AG08395 (cell line): Measurements from ENCODE around the gene PTPN14.

Experiments
- DNase-seq: peaks from one replicate; pipeline ENCODE4 v3.0.0; 2012; ENCODE audit warnings: mixed read lengths, low spot score

PTPN14 gene

DNA sequence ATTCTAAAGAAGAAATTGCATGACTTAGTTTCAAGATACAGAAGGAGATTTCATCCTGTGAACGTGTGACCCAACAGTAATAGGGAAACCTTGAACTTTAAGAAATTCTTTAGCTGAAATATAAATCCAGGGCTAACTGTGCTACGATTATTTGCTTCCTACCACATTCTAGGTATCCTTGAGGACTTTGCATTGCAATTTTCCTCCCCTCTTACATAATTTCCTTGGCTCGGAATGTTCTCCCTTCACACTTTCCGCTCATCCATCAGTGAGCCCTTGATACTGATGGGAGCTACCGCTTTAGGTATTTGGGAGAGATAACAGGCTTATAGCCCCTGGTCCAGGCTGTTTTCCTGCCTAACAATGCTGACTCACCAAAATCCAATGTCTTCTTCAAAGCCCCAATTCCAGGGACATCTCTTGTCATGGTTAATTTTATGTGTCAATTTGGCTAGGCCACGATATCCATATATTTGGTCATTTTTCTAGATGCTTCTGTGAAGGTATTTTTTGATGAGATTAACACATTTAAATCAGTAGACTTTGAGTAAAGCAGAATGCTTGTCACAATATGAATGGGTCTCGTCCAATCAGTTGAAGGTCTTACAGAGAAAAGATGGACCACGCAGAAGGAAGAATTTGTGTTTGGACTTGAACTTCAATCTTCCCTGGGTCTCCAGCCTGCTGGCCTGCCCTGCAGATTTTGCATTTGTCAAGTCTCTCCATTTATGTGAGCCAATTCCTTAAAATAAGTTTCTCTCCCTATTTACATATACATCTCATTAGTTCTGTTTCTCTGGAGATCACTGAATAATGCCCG, 121.2 kb downstream of the PTPN14 start:
- DNase-seq: no peak

DNA sequence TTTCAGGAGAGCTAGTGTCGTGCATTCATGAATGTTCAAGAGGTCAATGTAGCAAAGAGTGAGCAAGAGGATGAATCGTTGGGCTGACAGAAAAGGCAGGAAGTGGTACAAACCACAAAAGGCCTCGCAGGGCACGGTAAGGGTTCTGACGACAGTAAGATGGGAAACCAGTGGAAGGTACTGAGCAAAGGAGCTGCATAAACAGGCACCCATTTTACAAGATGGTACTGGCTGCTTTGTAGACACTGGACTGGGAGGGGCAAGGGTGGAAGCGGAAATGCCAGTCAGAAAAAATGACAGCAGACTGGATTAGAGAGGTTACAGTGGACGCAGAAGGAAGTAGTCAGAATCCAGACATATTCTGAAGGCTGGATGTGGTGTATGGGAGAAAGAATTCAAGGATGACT, 123.5 kb downstream of the PTPN14 start:
- peak; percentile 80 for DNase-seq

DNA sequence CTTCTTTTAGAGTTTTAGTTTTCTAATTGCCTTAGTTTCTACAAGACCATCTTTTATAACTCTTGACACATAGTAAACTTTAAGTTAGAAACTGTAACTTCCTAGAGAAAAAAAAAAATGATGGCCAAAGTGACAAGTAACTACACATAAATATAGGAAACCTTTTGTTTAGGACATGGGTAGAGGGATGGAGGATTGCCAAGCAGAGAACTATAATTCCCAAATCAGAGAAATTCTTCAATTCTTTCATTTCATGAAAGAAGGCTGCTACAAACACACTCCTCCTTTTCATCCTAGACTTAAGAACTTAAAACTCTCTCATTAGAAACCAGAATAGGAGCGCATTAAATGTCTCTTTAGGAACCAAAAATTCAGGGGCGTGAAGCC, 125.0 kb downstream of the PTPN14 start:
- DNase-seq: no peak

DNA sequence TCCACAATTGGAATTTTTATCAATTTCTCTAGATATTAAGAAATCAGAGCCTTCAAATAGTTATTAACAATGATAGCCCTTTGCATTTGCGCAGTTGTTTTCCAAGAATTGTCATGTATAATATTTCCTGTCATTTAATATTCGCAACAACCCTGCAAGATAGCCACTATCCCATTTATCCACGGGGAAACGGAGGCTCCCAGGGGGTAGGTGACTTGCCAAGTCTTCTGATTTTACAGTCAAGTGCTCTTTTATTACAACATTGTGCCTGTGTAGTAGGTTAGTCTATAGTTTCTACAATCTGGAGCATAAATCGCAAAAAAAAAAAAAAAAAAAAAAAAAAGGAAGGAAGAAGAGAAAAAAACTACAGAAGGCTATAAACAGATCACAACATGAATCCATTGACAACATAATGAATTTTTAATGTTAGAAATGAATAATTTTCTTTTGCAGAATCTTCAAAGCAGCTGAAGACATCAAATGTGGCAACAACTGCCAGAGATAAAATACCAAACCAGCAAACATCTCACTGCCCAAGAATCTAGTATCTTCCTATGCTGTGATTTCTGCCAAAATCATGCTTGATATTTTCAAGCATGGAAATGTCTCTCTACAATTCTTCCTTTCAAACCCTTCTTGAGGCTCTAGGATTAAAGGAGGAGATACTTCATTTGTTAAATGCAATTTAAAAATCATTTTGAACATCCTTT, 125.5 kb downstream of the PTPN14 start:
- no peak for DNase-seq

DNA sequence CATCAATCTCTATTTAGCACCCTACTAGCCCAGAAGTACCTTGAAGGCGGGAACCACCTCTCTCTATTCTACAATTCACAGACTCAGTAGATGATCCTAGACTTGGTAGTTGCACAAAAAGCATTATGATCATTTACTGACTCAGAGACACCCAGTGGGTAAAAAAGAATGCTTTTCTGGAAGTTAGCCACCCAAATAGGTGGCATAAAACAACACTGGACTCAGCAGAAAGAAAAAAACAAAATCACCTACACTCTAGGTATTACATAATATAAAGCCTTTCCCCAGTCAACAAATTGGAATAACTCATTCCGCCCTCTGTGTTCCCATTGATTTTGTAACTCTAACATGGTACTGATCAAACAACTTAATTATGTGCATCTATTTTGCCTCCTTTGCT, 126.3 kb downstream of the PTPN14 start:
- no peak for DNase-seq

DNA sequence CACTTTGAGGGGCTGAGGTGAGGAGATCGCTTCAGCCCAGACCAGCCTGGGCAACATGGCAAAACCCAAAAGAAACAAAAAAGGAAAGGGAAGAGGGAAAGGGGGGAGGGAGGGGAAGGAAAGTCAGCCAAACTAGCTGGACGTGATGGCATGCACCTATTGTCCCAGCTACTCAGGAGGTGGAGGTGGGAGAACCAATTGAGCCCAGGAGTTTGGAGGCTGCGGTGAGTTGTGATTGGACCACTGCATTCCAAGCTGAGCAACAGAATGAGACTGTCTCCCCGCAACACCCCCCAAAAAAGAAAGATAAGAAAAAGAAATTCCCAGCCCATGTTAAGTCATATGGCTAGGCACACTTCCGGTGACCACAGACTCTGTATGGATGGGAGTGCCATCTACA, 128.4 kb downstream of the PTPN14 start:
- DNase-seq: no peak

DNA sequence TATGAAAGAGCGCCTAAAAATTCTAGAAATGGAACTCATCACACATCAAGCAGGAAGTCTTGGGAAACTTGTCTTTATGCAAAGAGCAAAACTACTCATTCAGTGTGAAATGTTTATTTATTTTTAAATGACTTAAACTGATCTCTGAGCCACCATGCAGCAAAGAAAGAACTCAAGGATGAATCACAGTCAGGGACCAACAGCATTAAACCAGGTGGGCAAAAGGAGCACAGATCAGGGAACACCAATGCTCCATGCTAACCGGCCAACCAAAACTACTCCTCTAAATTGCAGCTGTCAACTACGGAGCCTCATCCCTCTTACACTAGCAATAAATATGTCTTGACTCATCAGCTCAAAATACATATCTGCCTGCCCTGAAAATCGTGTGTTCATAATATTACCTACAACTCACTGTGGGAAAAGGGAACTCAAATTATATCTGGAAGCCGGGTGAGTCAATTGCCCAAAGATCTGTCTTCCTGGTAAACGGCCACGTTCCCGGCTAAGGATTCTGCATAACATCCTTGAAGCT, 129.2 kb downstream of the PTPN14 start:
- DNase-seq: no peak

DNA sequence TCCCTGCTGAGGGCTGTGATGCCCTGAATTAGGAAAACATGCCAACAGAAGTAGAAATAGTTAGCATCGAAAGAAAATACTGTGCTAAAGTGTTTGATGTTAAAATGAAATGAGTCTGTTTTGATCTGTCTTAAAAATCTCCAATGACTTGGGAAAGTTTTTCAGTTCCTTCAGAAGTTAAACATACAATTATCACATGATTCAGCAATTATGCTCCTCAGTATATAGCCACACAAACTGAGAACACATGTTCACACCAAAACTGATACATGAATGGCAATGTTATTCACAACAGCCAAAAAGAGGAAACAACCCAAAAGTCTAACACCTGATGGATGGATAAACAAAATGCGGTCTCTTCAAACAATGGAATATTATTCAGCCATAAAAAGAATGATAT, 130.6 kb downstream of the PTPN14 start:
- no peak for DNase-seq

DNA sequence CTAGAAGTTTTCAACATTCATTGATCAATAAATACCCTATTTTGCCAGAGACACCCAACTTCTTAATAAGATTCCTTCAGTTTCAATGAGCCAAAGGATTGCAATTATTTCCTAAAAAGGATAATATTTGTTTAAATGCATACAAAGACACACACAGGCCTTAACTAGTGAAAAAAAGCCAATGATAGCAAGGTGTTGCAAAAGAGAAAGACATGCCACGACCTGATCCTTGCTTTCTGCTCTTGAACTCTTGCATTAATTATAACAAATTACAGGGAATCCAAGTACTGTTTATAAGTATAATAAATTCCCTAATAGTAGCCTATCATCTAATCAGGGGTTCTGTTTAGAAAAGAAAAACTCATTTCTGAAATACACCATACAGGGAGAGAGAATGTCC, 131.1 kb downstream of the PTPN14 start:
- no peak for DNase-seq

DNA sequence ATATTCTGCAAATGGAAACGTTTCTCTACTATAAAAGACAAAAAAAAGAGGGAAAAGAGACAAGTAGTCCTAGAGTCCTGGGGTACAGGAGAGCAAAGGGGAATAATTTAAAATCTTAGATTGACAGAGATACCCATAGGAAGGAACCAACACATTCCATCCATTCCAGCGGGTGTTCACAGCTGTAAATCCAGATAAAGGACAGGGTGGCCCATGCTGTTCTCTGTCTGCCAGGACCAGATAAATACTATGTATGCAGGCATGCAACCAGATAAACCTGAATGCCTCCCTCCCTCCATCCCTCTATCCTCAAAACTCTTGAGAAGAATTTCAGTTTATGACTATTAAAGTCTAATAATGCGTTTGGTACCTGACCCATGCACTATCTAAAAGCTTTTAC, 131.8 kb downstream of the PTPN14 start:
- no peak for DNase-seq

DNA sequence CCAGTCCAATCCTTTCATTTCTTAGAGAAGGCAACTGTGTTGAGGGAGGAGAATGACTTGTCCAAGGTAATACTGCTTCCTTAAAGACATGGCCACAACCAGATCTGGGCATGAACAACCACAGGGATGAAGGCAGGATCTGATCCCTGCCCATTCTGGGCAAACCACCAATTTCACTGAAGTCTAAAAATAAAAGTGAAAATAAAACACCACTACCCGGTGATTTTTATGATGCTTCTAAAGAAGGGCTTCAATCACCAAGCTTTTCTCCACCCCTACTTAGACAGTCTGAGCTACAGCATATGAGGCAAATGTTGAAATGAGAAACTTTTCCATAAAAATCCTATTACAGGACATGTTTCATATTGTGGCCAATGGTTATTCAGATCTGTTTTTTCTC, 133.0 kb downstream of the PTPN14 start:
- peak; percentile 53 for DNase-seq

DNA sequence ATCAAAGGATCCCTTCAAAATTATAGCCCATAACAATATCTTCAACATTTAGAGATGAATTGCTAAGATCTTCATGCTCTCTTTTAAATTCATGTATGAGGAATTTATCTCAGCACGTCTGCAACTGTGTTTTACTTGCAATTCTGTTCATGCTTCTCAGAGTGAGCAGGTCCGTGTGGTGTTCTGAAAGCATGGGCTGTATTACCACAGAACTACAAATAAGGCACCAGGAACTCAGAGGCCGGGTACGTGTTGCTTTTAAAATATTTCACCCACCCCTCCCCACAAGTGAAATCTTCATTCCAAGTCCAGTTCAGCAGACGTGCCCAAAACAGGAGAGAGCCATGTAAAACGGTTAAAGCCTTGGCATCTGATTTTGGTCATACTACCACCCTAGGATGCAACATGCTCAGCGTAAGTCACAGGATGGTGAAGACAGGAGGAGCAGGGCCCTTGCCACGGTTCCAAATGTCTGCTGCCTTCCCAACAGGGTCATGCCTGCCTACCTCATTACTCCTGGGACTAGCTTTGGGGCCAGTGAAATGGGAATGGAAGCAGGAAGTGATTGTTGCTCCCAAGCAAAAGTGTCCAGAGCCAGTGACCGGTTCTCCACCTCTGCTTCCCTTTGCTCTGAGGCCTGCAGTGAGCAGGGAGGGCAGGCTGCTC, 133.7 kb downstream of the PTPN14 start:
- DNase-seq: no peak

DNA sequence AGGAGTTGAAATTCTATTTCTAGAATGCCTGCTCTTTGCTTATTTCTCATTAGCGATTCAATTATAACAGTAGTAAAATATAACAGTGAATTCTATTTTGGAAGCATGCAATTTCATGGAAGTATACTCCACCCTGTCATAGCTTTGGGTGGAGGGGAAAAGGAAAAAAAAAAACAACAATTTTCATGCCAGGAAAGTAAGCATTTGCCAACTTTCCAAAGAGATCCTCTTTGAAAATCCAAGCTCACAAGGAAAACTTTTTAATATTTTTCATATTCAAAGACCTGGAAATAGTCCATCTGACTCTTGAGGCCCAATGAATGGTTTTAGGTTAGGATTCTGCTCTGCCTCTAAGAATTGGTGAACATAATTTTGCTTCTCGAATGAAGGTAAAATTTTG, 134.5 kb downstream of the PTPN14 start:
- no peak for DNase-seq

DNA sequence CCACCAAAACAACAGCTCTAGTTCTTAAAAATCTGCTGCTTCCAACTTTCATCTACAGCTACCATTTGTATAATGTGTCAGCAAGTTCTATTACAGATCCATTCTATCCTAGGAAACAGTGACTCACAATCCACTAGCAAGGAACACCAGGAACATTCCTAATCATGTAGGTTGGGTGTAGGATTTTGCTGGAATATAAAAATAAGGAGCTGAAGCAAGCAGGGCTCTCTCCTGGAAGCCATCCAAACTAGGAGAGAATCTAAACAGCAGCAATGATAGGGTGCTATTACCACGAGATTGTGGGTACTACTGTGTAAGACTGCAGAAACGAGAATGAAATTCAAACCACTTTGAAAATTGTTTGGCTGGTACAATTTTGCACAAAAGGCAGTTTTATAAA, 135.0 kb downstream of the PTPN14 start:
- peak; percentile 47 for DNase-seq

DNA sequence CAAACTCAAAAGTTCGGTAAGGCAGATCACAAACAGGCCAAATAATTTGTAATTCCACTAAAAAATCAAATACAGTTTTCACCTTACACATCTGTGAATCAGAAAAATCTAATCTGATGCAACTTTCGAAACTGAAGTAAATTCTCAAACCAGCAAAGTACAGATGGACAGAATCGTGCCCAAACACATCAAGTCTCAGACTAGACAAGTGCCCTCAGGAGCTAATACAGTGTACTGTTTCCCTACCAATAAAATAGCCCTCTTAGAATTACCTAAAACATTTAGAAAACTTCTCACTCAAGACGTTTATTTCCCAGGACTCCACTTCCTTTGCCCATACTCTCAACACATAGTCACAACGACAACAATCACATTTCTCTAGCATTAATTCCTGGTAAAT, 136.3 kb downstream of the PTPN14 start:
- no peak for DNase-seq

DNA sequence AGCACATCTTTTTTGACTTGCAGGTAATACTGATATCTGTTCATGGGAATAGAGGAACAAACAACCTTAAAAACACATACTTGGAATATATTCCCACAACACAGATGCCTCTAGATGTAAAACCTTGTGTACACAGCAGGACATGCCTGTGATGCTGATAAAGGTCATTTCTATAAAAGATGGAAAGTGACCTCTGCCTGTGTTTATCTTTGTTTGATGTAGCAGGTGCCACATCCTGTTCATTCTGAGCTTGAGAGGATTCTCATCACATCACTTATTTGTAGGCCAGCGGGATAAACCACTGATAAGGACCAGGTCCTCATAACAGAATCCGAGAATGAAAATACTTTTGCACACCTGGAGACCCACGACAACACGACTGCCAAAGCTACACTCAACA, 136.7 kb downstream of the PTPN14 start:
- no peak for DNase-seq

DNA sequence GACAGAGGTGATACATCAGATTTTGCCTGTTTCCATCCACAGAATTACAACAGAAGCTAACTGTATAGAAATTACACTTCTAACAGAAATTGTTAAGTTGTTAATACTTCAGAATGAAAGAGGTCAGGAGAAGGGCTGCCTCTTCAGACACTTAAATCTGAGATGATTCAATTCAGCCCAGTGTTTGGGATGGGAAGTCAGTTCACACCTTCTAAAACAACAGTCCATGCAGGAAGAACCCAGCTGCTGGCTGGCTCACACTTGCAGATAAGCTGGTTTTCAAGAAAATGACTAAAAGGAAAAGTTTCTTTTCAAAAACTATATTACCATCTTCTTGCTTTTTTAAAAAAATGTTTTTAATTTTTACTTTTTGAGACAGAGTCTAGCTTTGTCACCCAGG, 138.1 kb downstream of the PTPN14 start:
- no peak for DNase-seq

DNA sequence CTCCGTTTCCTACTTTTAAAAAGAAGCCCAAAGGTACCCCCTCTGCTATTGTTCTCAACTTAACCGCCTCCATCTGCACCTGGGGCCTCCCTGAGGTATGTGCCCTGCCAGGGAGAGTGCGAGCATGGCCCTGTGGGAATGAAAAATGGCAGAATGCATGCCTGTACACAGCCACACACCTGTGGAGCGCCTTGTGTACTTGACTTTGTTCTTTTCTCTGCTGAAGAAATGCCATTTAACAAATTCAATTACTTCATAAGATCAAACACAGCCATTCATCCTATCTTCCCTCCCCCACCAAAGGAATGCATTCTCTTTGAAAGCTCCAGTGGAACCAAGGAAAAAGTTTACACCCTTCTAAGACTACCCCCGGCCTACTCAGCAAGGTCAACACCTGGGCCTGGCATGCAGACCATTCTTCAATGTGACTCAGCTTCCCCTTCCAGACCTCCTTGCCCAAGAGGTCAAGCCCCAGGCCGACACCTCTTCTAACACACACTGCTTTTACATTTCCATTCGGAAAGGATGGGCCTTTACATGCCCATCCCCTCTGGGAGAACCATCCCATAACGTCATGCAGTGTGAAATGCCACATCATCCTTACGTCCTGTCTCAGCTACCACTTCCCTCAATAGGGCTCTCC, 146.7 kb downstream of the PTPN14 start:
- DNase-seq: no peak

DNA sequence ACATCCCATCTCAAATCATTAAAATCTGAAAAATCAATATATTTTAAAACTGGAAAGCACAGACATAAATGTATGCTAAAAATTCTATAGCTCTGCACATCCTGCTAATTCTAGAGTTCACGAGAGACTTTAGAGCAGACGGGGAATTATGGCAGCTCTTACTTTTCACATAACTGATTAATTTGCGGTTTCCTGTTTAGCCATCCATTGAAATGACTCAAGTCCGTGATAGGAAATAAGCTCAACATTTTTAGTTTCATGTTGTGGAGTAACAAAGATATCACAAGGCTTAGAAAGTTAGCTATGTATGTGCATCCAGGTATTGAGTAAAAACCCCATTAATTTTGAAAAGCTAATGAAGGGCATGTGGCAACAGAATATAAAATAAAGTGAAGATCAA, 147.2 kb downstream of the PTPN14 start:
- DNase-seq: peak; percentile 26

DNA sequence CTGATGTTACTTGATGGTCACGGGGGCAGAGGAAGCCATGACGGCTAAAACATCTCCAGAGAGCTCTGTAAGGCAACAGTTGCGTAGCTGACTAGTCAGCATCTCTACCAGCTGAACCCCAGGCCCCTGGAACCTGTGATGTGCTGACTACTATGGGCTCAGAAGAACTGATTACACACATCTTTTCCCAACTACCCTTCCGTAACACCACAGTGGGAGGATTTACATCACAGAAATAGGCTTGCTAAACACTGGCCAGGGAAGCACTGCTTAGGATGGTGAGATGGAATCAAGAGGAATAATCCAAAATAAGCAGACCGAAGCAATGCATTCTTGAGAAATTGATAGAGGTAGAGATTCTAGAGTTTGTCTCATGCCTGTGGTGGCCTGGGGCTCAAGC, 148.0 kb downstream of the PTPN14 start:
- DNase-seq: no peak

DNA sequence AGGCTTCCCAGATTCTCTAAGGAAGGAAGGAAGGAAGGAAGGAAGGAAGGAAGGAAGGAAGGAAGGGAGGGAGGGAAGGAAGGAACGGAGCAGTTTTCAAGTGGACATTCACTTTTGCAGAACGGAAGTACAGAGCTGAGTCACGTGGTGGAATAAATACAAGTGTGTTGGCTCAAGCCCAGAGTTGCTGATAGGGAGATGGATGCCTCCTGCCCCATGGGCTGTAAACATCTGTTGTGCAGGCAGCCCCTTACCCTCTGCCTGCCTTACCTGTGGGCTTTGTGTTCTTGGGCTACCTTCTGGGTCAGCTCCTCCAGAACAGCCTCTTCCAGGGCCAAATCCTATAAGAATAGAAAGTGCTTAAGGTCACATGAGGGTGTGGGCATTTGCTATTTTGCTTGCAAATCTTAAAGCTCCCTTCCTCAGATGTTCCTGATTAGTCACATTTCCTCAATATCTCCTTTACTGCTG, 148.8 kb downstream of the PTPN14 start:
- no peak for DNase-seq

DNA sequence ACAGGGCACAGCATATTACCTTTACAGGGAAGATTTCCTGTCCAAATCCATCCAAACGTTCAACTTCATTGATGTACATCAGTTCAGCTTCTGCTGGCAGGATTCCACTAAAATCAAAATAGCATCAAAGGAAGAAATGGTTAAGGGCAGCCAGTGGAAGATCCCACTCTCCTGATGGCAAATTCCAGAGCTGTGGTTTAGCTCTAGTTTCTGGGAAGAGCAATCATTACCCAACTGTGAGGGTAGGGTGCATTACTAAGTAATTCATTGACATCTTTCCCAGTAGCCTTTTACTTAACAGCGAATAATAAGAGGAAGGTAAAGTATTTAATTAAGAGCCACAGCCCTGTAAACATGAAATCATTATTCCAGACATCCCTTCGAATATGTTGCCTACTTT, 149.7 kb downstream of the PTPN14 start:
- no peak for DNase-seq
